Ectodermal cell (in vitro differentiated cells): Measurements from ENCODE around the gene GRIP1.

Experiments
- H3K27ac ChIP-seq: 2 replicates; pipeline ENCODE4 v1.7.0; 2013; ENCODE audit warnings: mild to moderate bottlenecking, low read depth, low read length; ENCODE audit not compliant: insufficient read depth, poor library complexity, severe bottlenecking
- H3K27me3 ChIP-seq: 2 replicates; pipeline ENCODE4 v1.7.0; 2013; ENCODE audit warnings: mild to moderate bottlenecking, low read length; ENCODE audit not compliant: insufficient read depth, control insufficient read depth, poor library complexity, severe bottlenecking
- H3K36me3 ChIP-seq: one replicate; pipeline ENCODE4 v1.7.0; 2013; ENCODE audit warnings: low read length; ENCODE audit not compliant: control insufficient read depth, insufficient read depth
- H3K4me1 ChIP-seq: one replicate; pipeline ENCODE4 v1.7.0; 2013; ENCODE audit warnings: low read length; ENCODE audit not compliant: control insufficient read depth, insufficient read depth
- H3K4me3 ChIP-seq: 2 replicates; pipeline ENCODE4 v1.7.0; 2013; ENCODE audit warnings: low read depth, low read length, control low read depth; ENCODE audit not compliant: insufficient read depth
- H3K9me3 ChIP-seq: 2 replicates; pipeline ENCODE4 v1.7.0; 2013; ENCODE audit warnings: mild to moderate bottlenecking, low read length, moderate library complexity; ENCODE audit not compliant: control insufficient read depth
- WGBS, 2 experiments: methylation state at CpG; one replicate each; pipeline ENCODE4 v1.1.7; 2013; ENCODE audit warnings: missing lambda C conversion rate in 2 of 2; 5-methylcytosine and 5-hydroxymethylcytosine counted together

The GRIP1 gene

DNA sequence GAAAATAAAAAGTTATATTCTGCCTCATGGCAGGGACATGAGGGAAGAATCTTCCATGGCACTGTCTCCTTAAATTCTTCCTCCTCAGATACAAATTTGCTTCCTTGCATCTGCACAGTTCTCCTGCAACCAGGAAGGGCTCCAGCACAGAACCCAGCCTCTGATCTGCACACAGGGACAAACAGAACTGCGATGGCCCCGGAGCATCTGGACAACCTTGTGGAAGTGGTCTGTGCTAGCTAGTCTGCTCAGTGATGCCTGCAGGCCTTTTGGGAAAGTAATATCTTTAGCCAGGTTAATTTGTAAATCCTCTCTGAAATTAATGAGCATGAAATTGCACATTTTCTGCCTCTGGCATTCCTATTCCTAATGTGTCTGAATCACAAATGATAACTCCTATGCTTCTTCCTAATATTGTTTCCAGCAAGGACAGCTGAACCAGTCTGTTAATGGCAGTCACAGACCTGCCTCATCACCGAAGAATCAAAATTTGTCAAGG, 74.8 kb downstream of the GRIP1 start:
- no peaks in the 10 kb centered on the region for H3K36me3 ChIP-seq
- no peaks in the 10 kb centered on the region for H3K4me1 ChIP-seq
- H3K9me3 ChIP-seq: no peaks in the 10 kb centered on the region
- H3K4me3 ChIP-seq: no peak overlapping the region
- H3K27me3 ChIP-seq: no peaks in the 10 kb centered on the region
- WGBS, 2 experiments: 94 to 97% methylated on average over 3 of the region's 3 CpGs
- H3K27ac ChIP-seq: no peak overlapping the region

DNA sequence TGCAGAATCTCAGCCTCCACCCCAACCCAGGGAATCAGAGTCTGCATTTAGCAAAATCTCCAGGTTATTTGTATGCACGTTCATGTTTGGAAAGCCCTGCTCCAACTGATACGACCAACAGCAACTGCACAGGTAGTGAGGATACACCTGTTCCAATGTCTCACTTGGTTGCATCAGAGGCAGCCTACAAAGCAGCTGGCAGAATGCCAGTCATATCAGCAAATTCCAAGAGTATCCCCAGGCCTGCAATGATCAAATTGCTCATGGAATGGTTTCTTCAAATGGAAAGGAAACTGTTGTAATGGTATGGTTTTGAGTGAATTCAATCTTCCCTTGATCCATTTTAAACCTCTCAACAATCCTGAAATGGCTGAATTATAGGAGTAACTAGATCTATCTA, 75.4 kb downstream of the GRIP1 start:
- H3K36me3 ChIP-seq: no peaks in the 10 kb centered on the region
- no peaks in the 10 kb centered on the region for H3K4me1 ChIP-seq
- H3K27ac ChIP-seq: no peak overlapping the region
- no peak overlapping the region for H3K4me3 ChIP-seq
- H3K9me3 ChIP-seq: no peaks in the 10 kb centered on the region
- H3K27me3 ChIP-seq: no peaks in the 10 kb centered on the region
- 89 to 93% methylated on average over 2 of the region's 2 CpGs for WGBS, 2 experiments

DNA sequence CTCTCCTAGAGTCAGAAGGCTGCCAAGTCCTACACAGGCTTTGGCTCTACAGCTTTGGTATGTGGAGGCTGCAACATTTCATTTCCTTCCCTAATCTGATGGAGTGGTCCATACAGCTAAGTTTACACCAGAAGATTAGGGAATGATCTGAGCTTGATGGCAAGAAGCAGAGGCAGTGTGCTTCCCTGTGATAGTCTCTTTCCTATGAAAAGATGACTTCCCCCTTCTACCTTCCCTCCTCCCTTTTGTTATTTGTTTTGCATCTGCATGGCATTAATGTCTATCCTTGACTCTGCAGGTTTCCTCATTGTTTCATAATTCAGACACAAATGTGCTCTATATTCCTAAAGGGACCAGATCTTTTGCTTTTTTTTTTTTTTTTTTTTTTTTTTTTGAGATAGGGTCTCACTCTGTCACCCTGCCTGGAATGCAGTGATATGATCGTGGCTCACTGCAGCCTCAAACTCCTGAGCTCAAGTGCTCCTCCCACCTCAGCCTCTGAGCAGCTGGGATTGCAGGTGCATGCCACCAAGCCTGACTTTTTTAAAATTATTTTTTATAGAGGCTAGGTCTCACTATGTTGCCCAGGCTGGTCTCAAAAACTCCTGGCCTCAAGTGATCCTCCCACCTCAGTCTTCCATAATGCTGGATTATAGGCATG, 76.3 kb downstream of the GRIP1 start:
- Histone ChIP-seq H3K27me3 (no peaks in the 10 kb centered on the region), H3K36me3 (no peaks in the 10 kb centered on the region), H3K9me3 (no peaks in the 10 kb centered on the region), H3K4me1 (no peaks in the 10 kb centered on the region), H3K27ac (no peak overlapping the region), H3K4me3 (no peak overlapping the region)
- 53 to 55% methylated on average over 1 of the region's 1 CpG for WGBS, 2 experiments

DNA sequence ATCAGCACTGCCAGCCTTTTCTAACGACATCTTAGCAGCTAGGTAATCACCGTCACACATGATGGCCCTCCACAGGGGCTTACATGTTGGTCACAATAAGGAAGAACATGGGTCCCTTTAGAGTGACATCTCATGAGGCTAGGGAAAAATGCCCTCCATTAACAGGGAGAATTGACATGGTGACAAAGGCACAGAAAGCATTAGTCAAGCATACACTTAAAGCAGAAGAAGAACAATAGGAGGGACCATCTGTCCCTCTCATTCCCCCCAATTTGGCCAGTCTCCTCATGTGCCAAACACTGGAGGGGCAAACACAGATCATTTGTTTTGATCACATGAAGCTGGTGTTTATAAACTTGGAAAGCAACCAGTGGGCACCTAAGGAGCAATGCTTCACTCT, 78.0 kb downstream of the GRIP1 start:
- H3K9me3 ChIP-seq: no peaks in the 10 kb centered on the region
- no peaks in the 10 kb centered on the region for H3K4me1 ChIP-seq
- 80 to 81% methylated on average over 2 of the region's 2 CpGs for WGBS, 2 experiments
- H3K4me3 ChIP-seq: no peak overlapping the region
- H3K27ac ChIP-seq: no peak overlapping the region
- no peaks in the 10 kb centered on the region for H3K27me3 ChIP-seq
- no peaks in the 10 kb centered on the region for H3K36me3 ChIP-seq

DNA sequence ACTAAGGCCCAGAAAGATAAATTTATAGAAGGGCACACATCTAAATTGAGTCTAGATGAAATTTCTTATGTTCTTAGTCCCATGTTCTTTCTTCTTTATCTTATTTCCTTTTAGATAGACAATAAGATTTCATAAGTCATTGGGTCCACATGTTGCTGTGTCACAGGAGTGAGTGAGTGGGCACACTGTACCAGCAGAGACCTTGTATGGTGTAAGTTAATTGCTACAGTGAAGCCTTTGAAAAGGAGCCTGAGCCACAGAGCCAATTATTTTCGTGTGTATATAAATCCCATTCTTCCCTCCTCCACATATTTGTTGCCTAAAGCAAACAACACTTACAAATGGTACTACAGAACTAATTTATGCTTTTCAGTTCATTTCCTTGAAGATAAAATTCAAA, 79.1 kb downstream of the GRIP1 start:
- WGBS, 2 experiments: 95 to 100% methylated on average over 1 of the region's 1 CpG

DNA sequence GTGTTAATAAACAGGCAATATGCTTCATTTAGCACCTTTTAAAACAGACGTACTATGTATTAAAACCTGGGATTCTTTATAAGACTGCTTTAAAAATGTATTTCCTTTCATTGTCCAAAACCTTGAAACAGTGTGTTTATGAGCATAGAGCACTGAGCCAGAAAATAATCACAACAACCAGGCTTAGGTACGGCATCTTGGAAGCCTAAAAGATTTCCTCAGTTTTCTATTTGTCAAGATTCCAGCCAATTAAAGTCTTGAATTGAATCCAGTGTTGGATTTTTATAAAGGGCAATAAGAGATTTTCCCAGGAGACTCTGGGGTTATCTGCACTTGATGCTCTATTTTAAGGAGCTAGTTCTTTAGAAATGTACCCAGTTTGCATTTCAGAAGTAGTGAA, 80.3 kb downstream of the GRIP1 start:
- 89 to 100% methylated on average over 2 of the region's 2 CpGs for WGBS, 2 experiments
- Histone ChIP-seq H3K27me3 (no peaks in the 10 kb centered on the region), H3K27ac (no peak overlapping the region), H3K4me3 (no peak overlapping the region), H3K36me3 (no peaks in the 10 kb centered on the region), H3K4me1 (no peaks in the 10 kb centered on the region), H3K9me3 (no peaks in the 10 kb centered on the region)

More for the DNA sequence above, 79.1 kb downstream of the GRIP1 start:
- Histone ChIP-seq H3K27ac (no peak overlapping the region), H3K4me1 (no peaks in the 10 kb centered on the region), H3K36me3 (no peaks in the 10 kb centered on the region), H3K9me3 (no peaks in the 10 kb centered on the region), H3K4me3 (no peak overlapping the region), H3K27me3 (no peaks in the 10 kb centered on the region)

DNA sequence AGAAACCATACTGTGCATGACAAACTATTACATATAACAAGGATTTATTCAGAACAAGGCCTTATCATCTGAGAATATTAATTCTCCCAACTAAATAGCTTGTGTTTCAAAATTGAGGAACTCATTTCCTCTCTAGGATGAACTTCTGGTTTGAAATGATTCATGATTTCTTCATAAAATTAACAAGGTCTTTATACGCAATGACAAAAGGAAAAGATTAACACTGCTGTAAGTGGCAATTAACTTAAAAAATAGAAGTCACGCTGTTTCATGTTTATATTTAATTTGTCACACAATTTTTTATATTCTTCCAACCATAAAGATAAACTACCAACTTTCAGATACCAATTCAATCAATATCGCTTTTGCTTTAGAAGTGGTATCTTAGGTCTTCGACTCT, 80.8 kb downstream of the GRIP1 start:
- no peaks in the 10 kb centered on the region for H3K9me3 ChIP-seq
- no peak overlapping the region for H3K27ac ChIP-seq
- H3K4me3 ChIP-seq: no peak overlapping the region
- 94 to 99% methylated on average over 3 to 4 of the region's 4 CpGs for WGBS, 2 experiments
- no peaks in the 10 kb centered on the region for H3K36me3 ChIP-seq
- H3K27me3 ChIP-seq: no peaks in the 10 kb centered on the region
- no peaks in the 10 kb centered on the region for H3K4me1 ChIP-seq

DNA sequence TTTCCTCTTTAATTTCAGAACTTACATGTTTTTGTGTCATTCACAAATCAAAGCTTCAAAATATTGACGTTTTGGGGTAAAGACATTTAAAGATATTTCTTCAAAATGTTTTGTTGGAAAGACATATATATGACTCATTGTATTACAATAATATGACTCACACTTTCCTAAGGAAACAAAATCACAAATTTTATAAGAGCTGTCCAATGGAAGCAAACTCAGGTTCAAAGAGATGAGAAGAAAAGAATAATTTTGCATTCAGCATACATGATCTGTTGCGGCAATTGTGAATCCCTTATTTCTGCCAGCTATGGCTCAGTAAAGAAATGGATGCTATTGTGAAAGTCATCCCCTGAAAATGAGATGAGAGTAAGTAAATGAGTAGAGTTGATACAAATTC, 82.7 kb downstream of the GRIP1 start:
- H3K4me1 ChIP-seq: no peaks in the 10 kb centered on the region
- no peak overlapping the region for H3K27ac ChIP-seq
- H3K4me3 ChIP-seq: no peak overlapping the region
- no peaks in the 10 kb centered on the region for H3K9me3 ChIP-seq
- 93 to 95% methylated on average over 1 of the region's 2 CpGs for WGBS, 2 experiments
- no peaks in the 10 kb centered on the region for H3K27me3 ChIP-seq
- no peaks in the 10 kb centered on the region for H3K36me3 ChIP-seq

DNA sequence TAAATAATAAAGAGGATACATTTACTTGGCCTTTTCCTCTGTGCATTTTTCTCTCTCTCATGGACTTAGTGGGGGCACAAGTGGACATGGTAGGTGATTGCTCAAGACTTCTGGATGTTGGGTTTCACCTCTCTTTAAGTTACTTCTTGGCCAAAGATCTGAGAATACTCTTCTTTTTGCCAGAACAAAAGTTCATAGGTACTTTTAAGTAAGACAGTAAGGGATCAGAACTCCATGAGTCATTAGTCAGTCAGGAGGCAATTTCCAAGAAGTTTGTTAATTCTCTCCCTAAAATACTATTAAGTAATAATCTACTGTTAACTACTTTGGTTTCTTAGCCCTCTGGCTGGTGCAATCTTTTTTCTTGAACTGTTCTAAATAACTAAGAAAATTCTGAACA, 84.2 kb downstream of the GRIP1 start:
- H3K27ac ChIP-seq: no peak overlapping the region
- H3K27me3 ChIP-seq: no peaks in the 10 kb centered on the region
- H3K4me3 ChIP-seq: no peak overlapping the region
- no peaks in the 10 kb centered on the region for H3K36me3 ChIP-seq
- no peaks in the 10 kb centered on the region for H3K4me1 ChIP-seq
- no peaks in the 10 kb centered on the region for H3K9me3 ChIP-seq

DNA sequence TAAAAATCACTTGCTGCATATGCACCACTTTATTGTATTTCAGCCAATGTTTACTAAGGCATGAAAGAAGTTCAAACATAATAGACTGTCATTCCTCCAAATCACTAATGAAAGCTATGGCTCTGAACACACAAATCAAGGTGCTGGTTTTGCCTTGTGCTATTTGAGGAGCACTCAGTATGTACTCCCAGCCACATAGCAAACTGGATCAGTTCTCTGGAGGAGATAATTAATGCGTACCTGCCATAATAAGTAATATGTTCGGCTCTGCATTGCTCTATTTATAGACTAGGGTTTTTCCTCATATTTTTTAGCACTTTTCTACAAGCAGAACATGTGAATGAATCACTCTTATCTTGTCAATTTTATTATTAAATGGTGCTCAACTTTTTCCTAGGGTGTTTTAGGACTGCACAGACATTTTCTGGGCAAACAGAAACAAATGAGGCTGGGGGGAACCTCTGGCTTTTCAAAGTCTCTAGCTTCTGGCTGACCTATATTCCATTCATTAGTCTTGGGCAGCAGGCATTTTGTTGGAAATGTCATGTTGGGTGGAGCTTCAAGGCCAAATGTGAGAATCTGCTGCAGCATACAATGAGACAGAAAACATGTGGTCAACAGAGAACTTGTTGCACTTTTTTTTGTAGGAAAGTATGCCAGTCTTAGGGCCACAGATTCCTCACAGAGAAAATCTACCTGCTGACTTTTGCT, 88.4 kb downstream of the GRIP1 start:
- Histone ChIP-seq H3K9me3 (no peaks in the 10 kb centered on the region), H3K4me3 (no peak overlapping the region), H3K27me3 (no peaks in the 10 kb centered on the region), H3K4me1 (no peaks in the 10 kb centered on the region), H3K36me3 (no peaks in the 10 kb centered on the region), H3K27ac (no peak overlapping the region)
- 100% methylated on average over 2 of the region's 2 CpGs for WGBS, 2 experiments
